Endothelial cell of umbilical vein (primary cell): ENCODE measurements around the gene YY1.

Experiments used
- CTCF ChIP-seq, 2 donors: IDR thresholded peaks; 1 replicate in 1 of 2; 2 replicates in 1 of 2; pipeline ENCODE4 v1.5.1; 2011; ENCODE audit warnings: low read length in 2 of 2, mild to moderate bottlenecking in 2 of 2, moderate library complexity in 2 of 2, control low read depth in 1 of 2, inconsistent platforms in 1 of 2, low read depth in 1 of 2; ENCODE audit not compliant: insufficient read depth in 1 of 2; ENCODE audit errors: extremely low read depth in 1 of 2
- EZH2 ChIP-seq: IDR thresholded peaks from 2 replicates; pipeline ENCODE4 v1.6.1; 2012; ENCODE audit warnings: borderline replicate concordance, low read depth, mild to moderate bottlenecking, moderate library complexity, low read length, inconsistent platforms; ENCODE audit not compliant: severe bottlenecking
- FOS ChIP-seq: IDR thresholded peaks from 2 replicates; pipeline ENCODE4 v1.6.1; 2011; ENCODE audit warnings: mild to moderate bottlenecking, low read length, moderate library complexity, borderline replicate concordance; ENCODE audit not compliant: insufficient read depth
- GATA2 ChIP-seq: IDR thresholded peaks from 2 replicates; pipeline ENCODE4 v1.7.0; 2011; ENCODE audit warnings: low read depth, mild to moderate bottlenecking, moderate library complexity, mixed read lengths, low read length; ENCODE audit not compliant: insufficient read length, insufficient read depth
- JUN ChIP-seq: IDR thresholded peaks from 2 replicates; pipeline ENCODE4 v1.6.1; 2011; ENCODE audit warnings: borderline replicate concordance, low read depth; ENCODE audit not compliant: insufficient read length, insufficient read depth
- MAX ChIP-seq: IDR thresholded peaks from 2 replicates; pipeline ENCODE4 v1.6.1; 2011; ENCODE audit not compliant: insufficient read depth, insufficient read length
- MYC ChIP-seq: IDR thresholded peaks from one replicate; pipeline ENCODE4 v1.6.1; 2011; ENCODE audit warnings: mild to moderate bottlenecking, low read depth, low read length
- POLR2A ChIP-seq: IDR thresholded peaks from 2 replicates; pipeline ENCODE4 v1.6.1; 2012; ENCODE audit warnings: low read depth, mild to moderate bottlenecking, control low read depth, low read length
- POLR2AphosphoS5 ChIP-seq: IDR thresholded peaks from 2 replicates; pipeline ENCODE4 v1.6.1; 2012; ENCODE audit warnings: low read depth, mild to moderate bottlenecking, control low read depth, low read length, moderate library complexity; ENCODE audit not compliant: insufficient read depth

- TF ChIP-seq POLR2AphosphoS5 (no peak), CTCF (IDR thresholded peaks at IDR 0.05; ENCODE audit: extremely low read depth in 1 of 2, insufficient read depth in 1 of 2, low read depth in 1 of 2, low read length in 2 of 2) (no peak), POLR2A (no peak), FOS (no peak), EZH2 (no peak), MAX (no peak), GATA2 (no peak), MYC (no peak), JUN (no peak)
These were observed 14.6 kb upstream of the YY1 start for GRCh38 chr14:100224229-100224866.
